Measurements from ENCODE around the gene GNE. TPM values are rescaled to one million over a fixed set of nuclear protein-coding genes. Genes with fewer than 3 reads are reported as not detected.

GNE gene
- total and polyA plus RNA-seq, 2 of the 13 experiments (the other 11 are each of a cell fraction or from before 2014, with no cell fraction given) = 16.1 to 24.1 TPM

- TF ChIP-seq SETDB1 (CRISPR knock-in tag; IDR thresholded peaks at IDR 0.05; ENCODE audit: borderline replicate concordance) (no peak), CEBPG (CRISPR knock-in tag; IDR thresholded peaks at IDR 0.05) (0 out of 2 replicates have a peak, but pooled peaks have one; percentile 9), ZNF468 (CRISPR knock-in tag; IDR thresholded peaks at IDR 0.05) (no peak), THAP8 (CRISPR knock-in tag; IDR thresholded peaks at IDR 0.05; ENCODE audit: borderline replicate concordance) (no peak), CREM (IDR thresholded peaks at IDR 0.05) (no peak), CREM (CRISPR knock-in tag; IDR thresholded peaks at IDR 0.05) (no peak), ZNF251 (CRISPR knock-in tag; IDR thresholded peaks at IDR 0.05) (no peak), SNAPC4 (CRISPR knock-in tag; IDR thresholded peaks at IDR 0.05) (no peak), NFRKB (IDR thresholded peaks at IDR 0.05) (no peak), BCL6 (CRISPR knock-in tag; IDR thresholded peaks at IDR 0.05) (no peak), POGK (CRISPR knock-in tag; conservative IDR thresholded peaks at IDR 0.05) (0 out of 2 replicates have a peak, but pooled peaks have one; percentile 51), ZNF772 (CRISPR knock-in tag; IDR thresholded peaks at IDR 0.05) (no peak), STAT6 (CRISPR knock-in tag; IDR thresholded peaks at IDR 0.05; ENCODE audit: borderline replicate concordance) (no peak), SIN3B (IDR thresholded peaks at IDR 0.05; ENCODE audit: low read length) (no peak), ADNP (CRISPR knock-in tag; IDR thresholded peaks at IDR 0.05) (no peak), ZNF83 (CRISPR knock-in tag; IDR thresholded peaks at IDR 0.05; ENCODE audit: borderline replicate concordance) (no peak), ZNF670 (CRISPR knock-in tag; IDR thresholded peaks at IDR 0.05; ENCODE audit: borderline replicate concordance) (no peak), MTF1 (CRISPR knock-in tag; IDR thresholded peaks at IDR 0.05) (no peak)
Observed at GRCh38 chr9:36166168-36166927, 91.9 kb downstream of the GNE start (continued).
